NCI-H1105 treated with DMSO at 0.1 percent for 48 hours (cell line): Measurements from ENCODE around the gene ZBTB20.

Source experiments
- DNase-seq: peaks from one replicate; lab custom pipeline; 2025; lab: John Stamatoyannopoulos, UW

The ZBTB20 gene

GRCh38 chr3:114284644-114285043 is 862.4 kb downstream of the ZBTB20 start:
- no peak for DNase-seq
